Suprapubic skin (tissue), 4 donors: ENCODE results near the gene ACP4. TPM values are rescaled to one million over a fixed set of nuclear protein-coding genes. Genes with fewer than 3 reads are reported as not detected.

Experiments used
- DNase-seq, 2 donors: peaks; one replicate each; pipeline ENCODE4 v3.0.0-alpha.2; 2019; ENCODE audit warnings: low spot score in 2 of 2
- H3K27ac ChIP-seq: fragments of 200-600 bp; sonication (generic); one replicate; pipeline ENCODE4 v1.5.1; 2019
- H3K27me3 ChIP-seq: fragments of 200-600 bp; sonication (generic); one replicate; pipeline ENCODE4 v1.5.1; 2019
- H3K36me3 ChIP-seq: fragments of 200-600 bp; sonication (generic); one replicate; pipeline ENCODE4 v1.5.1; 2019
- H3K4me1 ChIP-seq: fragments of 200-600 bp; sonication (generic); one replicate; pipeline ENCODE4 v1.5.1; 2019
- H3K4me3 ChIP-seq: fragments of 200-600 bp; sonication (generic); one replicate; pipeline ENCODE4 v1.5.1; 2019; ENCODE audit warnings: mild to moderate bottlenecking
- H3K9me3 ChIP-seq: fragments of 200-600 bp; sonication (generic); one replicate; pipeline ENCODE4 v1.5.1; 2019
- CTCF ChIP-seq, 2 donors: fragments of 200-600 bp in 1 of 2; fragments of 450-650 bp in 1 of 2; sonication (generic) in 1 of 2; IDR thresholded peaks; one replicate each; pipeline ENCODE4 v1.5.1; 2016 to 2019; ENCODE audit warnings: antibody characterized with exemption in 2 of 2, mild to moderate bottlenecking in 1 of 2, moderate library complexity in 1 of 2
- EP300 ChIP-seq: sonication (generic); formaldehyde crosslinking; IDR thresholded peaks from one replicate; pipeline ENCODE4 v1.6.1; 2017; ENCODE audit warnings: antibody characterized with exemption
- POLR2A ChIP-seq, 2 donors: fragments of 450-650 bp; IDR thresholded peaks; one replicate each; pipeline ENCODE4 v1.6.1; 2017; ENCODE audit warnings: antibody characterized with exemption in 2 of 2, mild to moderate bottlenecking in 2 of 2, moderate library complexity in 2 of 2
- POLR2AphosphoS5 ChIP-seq, 3 donors: sonication (generic); formaldehyde crosslinking; IDR thresholded peaks; one replicate each; pipeline ENCODE4 v1.6.1; 2017; ENCODE audit warnings: antibody characterized with exemption in 3 of 3
- WGBS: methylation state at CpG from one replicate; pipeline ENCODE4 v1.1.5; 2018; 5-methylcytosine and 5-hydroxymethylcytosine counted together
- total RNA-seq, 4 donors: library from RNA; depleted of rRNA; stranded (reverse); fragments of >200 nt; gene quantifications; one replicate each; pipeline ENCODE4 v1.1.0, GENCODE V29; 2016

Gene ACP4
- total RNA-seq, 4 donors from 2014 or later: 0.49 to 0.97 TPM; not detected in 2

DNA sequence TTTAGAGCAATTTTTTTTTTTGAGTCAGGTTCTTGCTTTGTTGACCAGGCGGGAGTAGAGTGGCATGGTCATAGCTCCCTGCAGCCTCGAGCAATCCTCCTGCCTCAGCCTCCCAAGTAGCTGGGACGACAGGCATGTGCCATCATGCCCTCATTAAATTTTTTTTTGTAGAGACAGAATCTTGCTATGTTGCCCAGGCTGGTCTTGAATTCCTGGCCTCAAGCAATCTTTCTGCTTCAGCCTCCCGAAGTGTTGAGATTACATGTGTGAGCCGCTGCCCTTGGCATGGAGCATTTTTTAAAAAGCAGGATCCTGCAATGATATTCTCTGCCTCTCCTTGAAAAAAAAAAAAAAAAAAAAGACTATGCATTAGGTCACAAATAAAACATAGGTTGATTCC, 14.1 kb upstream of the ACP4 start:
- H3K4me1 ChIP-seq: peaks cover 19% of the 10 kb centered on the region
- H3K27me3 ChIP-seq: peaks cover 94% of the 10 kb centered on the region
- DNase-seq: no peak
- TF ChIP-seq POLR2A (IDR thresholded peaks at IDR 0.05): no peak
- TF ChIP-seq EP300: no peak
- TF ChIP-seq CTCF (IDR thresholded peaks at IDR 0.05): no peak
- H3K4me3 ChIP-seq: no peak overlapping the region
- H3K27ac ChIP-seq: no peak overlapping the region
- H3K36me3 ChIP-seq: no peaks in the 10 kb centered on the region
- H3K9me3 ChIP-seq: no peaks in the 10 kb centered on the region
- 60% methylated on average over 5 of the region's 5 CpGs for WGBS

GRCh38 chr19:50777261-50777660, 13.0 kb upstream of the ACP4 start:
- Histone ChIP-seq H3K36me3 (no peaks in the 10 kb centered on the region), H3K27me3 (peaks cover 97% of the 10 kb centered on the region)
- WGBS: 57% methylated on average over 4 of the region's 4 CpGs

GRCh38 chr19:50777830-50778303, 12.3 kb upstream of the ACP4 start:
- H3K4me1 ChIP-seq: peaks cover 19% of the 10 kb centered on the region
- no peaks in the 10 kb centered on the region for H3K36me3 ChIP-seq
- no peaks in the 10 kb centered on the region for H3K9me3 ChIP-seq
- H3K4me3 ChIP-seq: peak overlapping the region; percentile 10
- TF ChIP-seq POLR2AphosphoS5 (IDR thresholded peaks at IDR 0.05): no peak
- TF ChIP-seq POLR2A (IDR thresholded peaks at IDR 0.05): no peak
- H3K27ac ChIP-seq: no peak overlapping the region
- H3K27me3 ChIP-seq: peaks cover 98% of the 10 kb centered on the region
- 0% methylated on average over 14 of the region's 30 CpGs for WGBS
- DNase-seq: no peak

More at GRCh38 chr19:50777261-50777660, 13.0 kb upstream of the ACP4 start:
- TF ChIP-seq POLR2AphosphoS5 (IDR thresholded peaks at IDR 0.05): no peak
- no peak for TF ChIP-seq EP300
- TF ChIP-seq CTCF (IDR thresholded peaks at IDR 0.05): no peak
- TF ChIP-seq POLR2A (IDR thresholded peaks at IDR 0.05): no peak
- Histone ChIP-seq H3K27ac (no peak overlapping the region), H3K9me3 (no peaks in the 10 kb centered on the region), H3K4me1 (peaks cover 19% of the 10 kb centered on the region), H3K4me3 (no peak overlapping the region)
- no peak for DNase-seq

DNA sequence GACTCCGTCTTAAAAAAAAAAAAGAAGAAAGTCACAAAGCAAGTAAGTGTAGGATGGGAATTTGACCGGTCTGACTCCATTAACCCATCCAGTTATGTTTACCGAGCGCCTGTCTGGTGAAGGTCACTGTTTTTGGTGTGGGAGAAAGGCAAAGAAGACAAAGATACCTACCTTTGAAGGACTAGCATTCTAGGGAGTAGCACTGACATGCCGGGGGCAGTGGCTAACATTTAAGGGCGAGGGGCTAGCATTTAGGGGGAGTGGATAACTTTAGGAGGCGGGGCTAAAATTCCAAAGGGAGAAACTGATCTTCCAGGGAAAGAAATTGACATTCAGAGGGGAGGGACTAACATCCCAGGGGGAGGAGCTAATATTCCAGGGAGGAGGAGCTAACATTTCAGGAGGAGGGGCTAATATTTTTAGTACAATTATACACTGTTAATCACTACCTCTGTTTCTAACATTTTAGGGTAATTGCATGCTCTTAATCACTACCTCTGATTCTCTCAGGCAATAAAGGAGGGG, 11.2 kb upstream of the ACP4 start:
- Histone ChIP-seq H3K4me3 (no peak overlapping the region), H3K4me1 (peaks cover 19% of the 10 kb centered on the region), H3K36me3 (no peaks in the 10 kb centered on the region), H3K27me3 (peaks cover 91% of the 10 kb centered on the region), H3K27ac (no peak overlapping the region), H3K9me3 (no peaks in the 10 kb centered on the region)
- 56% methylated on average over 7 of the region's 7 CpGs for WGBS
- no peak for DNase-seq
- no peak for TF ChIP-seq CTCF (IDR thresholded peaks at IDR 0.05)
- no peak for TF ChIP-seq POLR2AphosphoS5 (IDR thresholded peaks at IDR 0.05)
- TF ChIP-seq POLR2A (IDR thresholded peaks at IDR 0.05): no peak
- no peak for TF ChIP-seq EP300

- 43% methylated on average over 9 of the region's 25 CpGs for WGBS
Measured at GRCh38 chr19:50779504-50780457, 10.4 kb upstream of the ACP4 start.

More at GRCh38 chr19:50779504-50780457, 10.4 kb upstream of the ACP4 start:
- no peaks in the 10 kb centered on the region for H3K9me3 ChIP-seq
- no peak overlapping the region for H3K27ac ChIP-seq
- peaks cover 19% of the 10 kb centered on the region for H3K4me1 ChIP-seq
- H3K27me3 ChIP-seq: peaks cover 83% of the 10 kb centered on the region
- no peaks in the 10 kb centered on the region for H3K36me3 ChIP-seq
- no peak overlapping the region for H3K4me3 ChIP-seq
- no peak for TF ChIP-seq POLR2A (IDR thresholded peaks at IDR 0.05)
- TF ChIP-seq POLR2AphosphoS5 (IDR thresholded peaks at IDR 0.05): no peak
- no peak for TF ChIP-seq CTCF (IDR thresholded peaks at IDR 0.05)
- no peak for TF ChIP-seq EP300
- DNase-seq: no peak
